Activated B cell treated with CpG ODN at 0.5 μM for 24 hours (primary cell): ENCODE results near the gene PAN3. TPM values are rescaled to one million over a fixed set of nuclear protein-coding genes. Genes with fewer than 3 reads are reported as not detected.

Source experiments
- ATAC-seq: fragments of 200-7000 bp; cut with Tn5 transposase; one replicate; pipeline ENCODE4 v1.10.0; 2021; ENCODE audit warnings: low read depth, mild to moderate bottlenecking, moderate library complexity
- CTCF ChIA-PET: fragments of 350-600 bp; sonication (Branson Sonifier 250); formaldehyde crosslinking; loops from one replicate; lab custom pipeline; 2021; ENCODE audit warnings: antibody characterized with exemption; lab: Charles Lee
- POLR2A ChIA-PET: fragments of 350-600 bp; sonication (Branson Sonifier 250); formaldehyde crosslinking; loops from one replicate; lab custom pipeline; 2021; ENCODE audit warnings: antibody characterized with exemption; lab: Charles Lee
- DNase-seq: peaks from one replicate; pipeline ENCODE4 v3.0.0; 2022
- H3K27ac Mint-ChIP-seq: one replicate; pipeline ENCODE4 v1.8.0; 2020; ENCODE audit warnings: mixed read lengths
- H3K27me3 Mint-ChIP-seq: one replicate; pipeline ENCODE4 v1.8.0; 2021; ENCODE audit warnings: mixed read lengths
- H3K36me3 Mint-ChIP-seq: one replicate; pipeline ENCODE4 v1.8.0; 2021; ENCODE audit warnings: low read depth, mixed read lengths
- H3K4me1 Mint-ChIP-seq: one replicate; pipeline ENCODE4 v1.8.0; 2021; ENCODE audit warnings: mixed read lengths
- H3K4me3 Mint-ChIP-seq: one replicate; pipeline ENCODE4 v1.8.0; 2020; ENCODE audit warnings: mild to moderate bottlenecking, mixed read lengths
- H3K9me3 Mint-ChIP-seq: one replicate; pipeline ENCODE4 v1.8.0; 2020; ENCODE audit warnings: mixed read lengths
- CTCF ChIP-seq: fragments of 200-600 bp; IDR thresholded peaks from one replicate; pipeline ENCODE4 v1.8.0; 2022; ENCODE audit warnings: antibody characterized with exemption, mild to moderate bottlenecking
- intact Hi-C: fragments of 100-400 bp; cut with micrococcal nuclease; formaldehyde crosslinking; loops from one replicate; pipeline ENCODE4 v1.15.1; 2024
- total RNA-seq: library from RNA; stranded (reverse); gene quantifications from 2 replicates; pipeline ENCODE4 v1.2.3, GENCODE V29; 2022

PAN3 gene
- total RNA-seq, 1 donor from 2014 or later: 68.2 TPM

- ATAC-seq: no peak
- Mint-ChIP-seq H3K27me3 (no peaks in the 10 kb centered on the region), H3K9me3 (no peaks in the 10 kb centered on the region), H3K4me1 (no peaks in the 10 kb centered on the region), H3K27ac (no peak overlapping the region), H3K36me3 (no peaks in the 10 kb centered on the region), H3K4me3 (no peak overlapping the region)
- CTCF ChIA-PET: no interaction called here
- no peak for DNase-seq
- POLR2A ChIA-PET: no interaction called here
- no peak for TF ChIP-seq CTCF
- intact Hi-C loops: no loop called here
Measured at GRCh38 chr13:28316129-28316528, 177.8 kb downstream of the PAN3 start.

DNA sequence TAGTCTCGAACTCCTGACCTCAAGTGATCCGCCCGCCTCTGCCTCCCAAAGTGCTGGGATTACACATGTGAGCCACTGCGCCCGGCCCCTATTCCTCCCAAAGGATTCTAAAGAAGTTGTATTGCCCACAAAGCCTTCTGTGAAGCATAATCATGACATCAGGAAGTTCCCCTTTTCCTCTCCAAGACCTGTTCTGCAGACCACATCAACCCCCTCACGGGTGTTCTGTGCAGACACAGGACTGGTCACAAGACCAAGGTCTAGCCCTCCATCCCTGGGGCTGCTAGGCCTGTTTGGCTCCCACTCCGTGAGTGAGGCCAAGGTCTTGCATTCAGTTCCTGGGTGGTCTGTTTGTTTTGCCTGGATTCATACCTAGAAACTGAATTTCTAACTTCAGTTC, 178.5 kb downstream of the PAN3 start:
- no peak for TF ChIP-seq CTCF
- Mint-ChIP-seq H3K27ac (no peak overlapping the region), H3K4me3 (no peak overlapping the region), H3K36me3 (no peaks in the 10 kb centered on the region), H3K27me3 (no peaks in the 10 kb centered on the region), H3K4me1 (no peaks in the 10 kb centered on the region), H3K9me3 (no peaks in the 10 kb centered on the region)
- intact Hi-C loops: no loop called here
- no peak for DNase-seq
- POLR2A ChIA-PET: interaction anchor here (0.7 kb wide), 1 partner anchor 111 kb away, joined by 3 read pairs; no protein-coding TSS in a partner anchor
- CTCF ChIA-PET: interaction anchor here (0.8 kb wide), 1 partner anchor 480 kb away, joined by 3 read pairs; no protein-coding TSS in a partner anchor
- ATAC-seq: no peak

DNA sequence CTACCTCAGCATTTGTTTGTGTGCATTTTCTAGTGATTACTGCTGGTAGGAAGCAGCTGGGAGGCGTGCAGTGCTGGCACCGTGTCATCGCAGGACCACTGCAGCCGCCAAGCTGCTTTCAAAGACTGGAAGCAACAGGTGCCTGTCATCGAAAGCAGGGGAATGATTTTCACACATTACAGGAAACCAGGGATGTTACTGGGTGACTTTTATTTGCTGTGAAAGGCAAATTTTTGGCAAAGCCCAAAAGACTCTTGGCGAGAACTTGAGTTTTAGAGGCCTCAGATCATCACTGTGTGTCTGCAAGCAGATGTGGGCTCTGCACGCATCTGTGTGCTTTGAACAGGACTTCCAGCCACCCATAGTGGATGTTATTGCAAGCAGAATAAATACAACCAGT, 180.2 kb downstream of the PAN3 start:
- ChIA-PET POLR2A (no interaction called here), CTCF (no interaction called here)
- Mint-ChIP-seq H3K27me3 (no peaks in the 10 kb centered on the region), H3K4me3 (no peak overlapping the region), H3K36me3 (no peaks in the 10 kb centered on the region), H3K4me1 (no peaks in the 10 kb centered on the region), H3K27ac (no peak overlapping the region), H3K9me3 (no peaks in the 10 kb centered on the region)
- ATAC-seq (no peak), DNase-seq (no peak)
- intact Hi-C loops: no loop called here
- no peak for TF ChIP-seq CTCF

DNA sequence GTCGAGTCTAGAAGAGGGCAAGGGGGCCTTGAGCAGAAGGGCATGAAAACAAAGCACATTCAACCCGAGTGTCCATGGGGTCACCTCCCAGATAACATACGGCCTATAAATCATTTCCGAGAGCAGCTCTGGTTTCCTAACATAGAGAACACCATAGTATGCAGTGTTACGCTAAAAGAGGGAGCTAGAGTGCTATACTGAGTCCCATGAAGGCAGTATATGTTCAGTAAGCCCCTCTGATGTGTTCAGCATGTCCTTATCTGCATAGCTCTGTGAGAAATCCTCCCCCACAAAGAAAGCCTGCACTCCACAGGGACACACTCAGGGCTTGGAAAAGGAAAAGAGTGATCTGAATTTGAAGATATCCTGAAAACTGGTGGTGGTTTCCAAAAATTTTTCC, 181.2 kb downstream of the PAN3 start:
- no peaks in the 10 kb centered on the region for H3K36me3 Mint-ChIP-seq
- no peak overlapping the region for H3K4me3 Mint-ChIP-seq
- no peaks in the 10 kb centered on the region for H3K27me3 Mint-ChIP-seq
- CTCF ChIA-PET: interaction anchor here (0.8 kb wide), 1 partner anchor 494 kb away, joined by 3 read pairs; no protein-coding TSS in a partner anchor
- no peak for TF ChIP-seq CTCF
- DNase-seq (no peak), ATAC-seq (no peak)
- intact Hi-C loops: no loop called here
- POLR2A ChIA-PET: no interaction called here
- no peak overlapping the region for H3K27ac Mint-ChIP-seq
- no peaks in the 10 kb centered on the region for H3K9me3 Mint-ChIP-seq
- peaks cover 5% of the 10 kb centered on the region for H3K4me1 Mint-ChIP-seq

- H3K36me3 Mint-ChIP-seq: no peaks in the 10 kb centered on the region
- POLR2A ChIA-PET: no interaction called here
- no peaks in the 10 kb centered on the region for H3K9me3 Mint-ChIP-seq
- intact Hi-C loops: loop anchor here (5.0 kb wide), 1 partner anchor 207 kb away; no protein-coding TSS in a partner anchor
- no peak for DNase-seq
- CTCF ChIA-PET: no interaction called here
- H3K27ac Mint-ChIP-seq: no peak overlapping the region
- ATAC-seq: no peak
- no peaks in the 10 kb centered on the region for H3K27me3 Mint-ChIP-seq
- H3K4me1 Mint-ChIP-seq: peaks cover 5% of the 10 kb centered on the region
- no peak for TF ChIP-seq CTCF
- H3K4me3 Mint-ChIP-seq: no peak overlapping the region
Measured at GRCh38 chr13:28320209-28320608, 181.9 kb downstream of the PAN3 start.
